ENCODE results near the gene GNG10. TPM values are rescaled to one million over a fixed set of nuclear protein-coding genes. Genes with fewer than 3 reads are reported as not detected.

Gene GNG10
- total and polyA plus RNA-seq, 2 experiments from 2014 or later, result 23.4 to 59.9 TPM

DNA sequence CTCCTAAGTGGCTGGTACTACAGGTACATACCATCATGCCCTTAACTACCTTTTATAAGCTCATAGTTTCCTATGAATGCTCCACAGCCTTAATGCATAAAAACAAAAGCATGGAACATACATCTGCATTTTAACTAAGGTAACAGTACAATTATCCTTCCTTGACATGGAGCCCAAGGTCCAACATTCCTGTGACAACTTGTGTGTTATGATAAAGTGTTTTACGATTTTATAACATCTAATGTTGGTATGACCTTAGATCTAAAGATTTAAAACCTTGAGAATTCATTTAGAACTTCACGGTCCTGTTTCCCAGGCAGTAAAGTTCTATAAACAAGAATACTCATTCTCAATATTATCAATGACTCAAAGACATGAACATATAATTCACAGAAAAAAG, 43.1 kb downstream of the GNG10 start:
- Histone ChIP-seq H3K9me3 (ENCODE audit: low read depth) (no peaks in the 10 kb centered on the region), H3K36me3 (no peaks in the 10 kb centered on the region), H3K4me3 (no peak overlapping the region), H3K4me1 (ENCODE audit: low read depth) (no peaks in the 10 kb centered on the region), H3K27me3 (no peaks in the 10 kb centered on the region), H3K27ac (no peak overlapping the region)
- DNase-seq (ENCODE audit: low read depth in 1 of 2, low spot score in 1 of 2), result no peak
- no peak for TF ChIP-seq CTCF (IDR thresholded peaks at IDR 0.05; ENCODE audit: low read depth, low read length)

- Histone ChIP-seq H3K36me3 (no peaks in the 10 kb centered on the region), H3K9me3 (ENCODE audit: low read depth) (no peaks in the 10 kb centered on the region), H3K27ac (no peak overlapping the region), H3K27me3 (no peaks in the 10 kb centered on the region), H3K4me1 (ENCODE audit: low read depth) (no peaks in the 10 kb centered on the region), H3K4me3 (no peak overlapping the region)
- no peak for TF ChIP-seq CTCF (IDR thresholded peaks at IDR 0.05; ENCODE audit: low read depth, low read length)
- no peak for DNase-seq (ENCODE audit: low read depth in 1 of 2, low spot score in 1 of 2)
Observed at GRCh38 chr9:111711548-111711947, 50.1 kb downstream of the GNG10 start.

GRCh38 chr9:111712369-111712768, 51.0 kb downstream of the GNG10 start:
- no peak for TF ChIP-seq CTCF (IDR thresholded peaks at IDR 0.05; ENCODE audit: low read depth, low read length)
- H3K27ac ChIP-seq, result no peak overlapping the region
- DNase-seq (ENCODE audit: low read depth in 1 of 2, low spot score in 1 of 2), result no peak
- H3K27me3 ChIP-seq, result no peaks in the 10 kb centered on the region
- no peaks in the 10 kb centered on the region for H3K36me3 ChIP-seq
- no peaks in the 10 kb centered on the region for H3K9me3 ChIP-seq (ENCODE audit: low read depth)
- no peak overlapping the region for H3K4me3 ChIP-seq
- H3K4me1 ChIP-seq (ENCODE audit: low read depth), result no peaks in the 10 kb centered on the region

DNA sequence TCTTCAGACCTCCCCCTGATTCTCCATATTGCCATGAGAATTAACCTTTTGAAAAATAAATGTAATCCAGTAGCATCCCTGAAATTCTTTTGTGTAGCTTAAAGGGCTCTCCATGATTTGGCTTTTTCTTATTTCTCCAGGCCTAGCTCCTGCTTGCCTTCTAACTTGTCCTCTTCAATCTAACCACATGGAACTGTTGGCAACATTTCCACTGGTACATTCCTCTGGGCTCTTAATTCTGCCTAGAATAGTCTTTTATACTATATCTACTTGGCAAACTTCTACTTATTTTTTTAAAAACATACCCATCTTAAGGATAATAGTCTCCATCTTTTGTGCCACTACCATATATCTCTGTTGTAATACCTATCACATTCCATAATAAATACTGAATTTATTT, 54.1 kb downstream of the GNG10 start:
- peak in 1 of 2 donors; percentile 34 for DNase-seq (ENCODE audit: low read depth in 1 of 2, low spot score in 1 of 2)

GRCh38 chr9:111719541-111719940, 58.1 kb downstream of the GNG10 start:
- Histone ChIP-seq H3K4me3 (no peak overlapping the region), H3K4me1 (ENCODE audit: low read depth) (no peaks in the 10 kb centered on the region), H3K9me3 (ENCODE audit: low read depth) (no peaks in the 10 kb centered on the region), H3K27ac (no peak overlapping the region), H3K36me3 (no peaks in the 10 kb centered on the region), H3K27me3 (no peaks in the 10 kb centered on the region)
- no peak for DNase-seq (ENCODE audit: low read depth in 1 of 2, low spot score in 1 of 2)
- no peak for TF ChIP-seq CTCF (IDR thresholded peaks at IDR 0.05; ENCODE audit: low read depth, low read length)

More for the DNA sequence above, 54.1 kb downstream of the GNG10 start:
- Histone ChIP-seq H3K36me3 (no peaks in the 10 kb centered on the region), H3K4me1 (ENCODE audit: low read depth) (no peaks in the 10 kb centered on the region), H3K4me3 (no peak overlapping the region), H3K27me3 (no peaks in the 10 kb centered on the region), H3K27ac (no peak overlapping the region), H3K9me3 (ENCODE audit: low read depth) (no peaks in the 10 kb centered on the region)
- no peak for TF ChIP-seq CTCF (IDR thresholded peaks at IDR 0.05; ENCODE audit: low read depth, low read length)

Other genes starting within 250 kb of the GNG10 start
- gene ECPAS, start 177.2 kb upstream of the GNG10 start, total RNA-seq, result 51.9 and 56.6 TPM in 2 replicates
- 29.4 and 30.6 TPM in 2 replicates for gene ECPAS, start 177.2 kb upstream of the GNG10 start, polyA plus RNA-seq
- gene ZNF483, start 136.4 kb upstream of the GNG10 start, total RNA-seq, result 4.5 and 7.2 TPM in 2 replicates
- gene ZNF483, start 136.4 kb upstream of the GNG10 start, polyA plus RNA-seq, result 2.2 and 3.8 TPM in 2 replicates
- gene PTGR1, start 62.0 kb upstream of the GNG10 start, total RNA-seq, result 64.6 and 65.6 TPM in 2 replicates
- 98.0 and 98.3 TPM in 2 replicates for gene PTGR1, start 62.0 kb upstream of the GNG10 start, polyA plus RNA-seq
- gene DNAJC25, start 30.3 kb upstream of the GNG10 start, total RNA-seq, result 6.9 and 7.1 TPM in 2 replicates
- gene DNAJC25, start 30.3 kb upstream of the GNG10 start, polyA plus RNA-seq, result 8.2 and 10.4 TPM in 2 replicates
- not detected in 2 replicates for gene SHOC1, start 133.3 kb downstream of the GNG10 start, total RNA-seq
- gene SHOC1, start 133.3 kb downstream of the GNG10 start, polyA plus RNA-seq, result 0.12 and 0.37 TPM in 2 replicates
- gene UGCG, start 235.2 kb downstream of the GNG10 start, total RNA-seq, result 13.1 and 16.4 TPM in 2 replicates
- 18.1 and 23.6 TPM in 2 replicates for gene UGCG, start 235.2 kb downstream of the GNG10 start, polyA plus RNA-seq

All from cardiac muscle cell (in vitro differentiated cells and primary cell).